GM23338 (cell line): Measurements from ENCODE around the gene NLK.

Experiments
- EZH2 ChIP-seq: fragments of 200-600 bp; sonication (generic); IDR thresholded peaks from one replicate; pipeline ENCODE4 v1.8.0; 2017; ENCODE audit warnings: antibody characterized with exemption, mild to moderate bottlenecking, low read depth; ENCODE audit not compliant: unreplicated experiment
- TF ChIP-seq, protein P1 (sequence below), 2 experiments: fragments of 200-600 bp in 1 of 2; sonication (generic) in 1 of 2; conservative IDR thresholded peaks; 2 replicates each; pipeline versions ENCODE4 v1.5.1 to v1.6.1; 2016 to 2017; ENCODE audit warnings: antibody characterized with exemption in 2 of 2, low read depth in 2 of 2, mild to moderate bottlenecking in 2 of 2, moderate library complexity in 1 of 2

DNA sequence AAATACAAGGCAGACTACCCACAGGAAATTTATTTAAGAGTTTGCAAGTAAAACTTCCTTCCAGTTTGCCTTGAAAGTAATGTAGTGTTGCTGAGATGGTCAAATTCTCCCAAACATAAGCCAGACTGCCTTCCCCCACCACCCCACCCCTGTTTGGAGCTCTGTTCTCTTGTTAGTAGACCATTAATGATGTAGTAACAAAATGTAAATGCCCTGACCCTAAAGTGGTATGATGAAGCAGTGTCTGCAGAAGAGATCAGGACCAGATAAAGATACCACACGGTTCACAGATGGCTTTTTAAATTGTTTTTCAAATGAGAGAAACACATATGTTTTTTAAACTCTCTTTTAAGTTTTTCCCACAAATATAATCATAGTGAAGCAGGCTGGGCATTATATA is 140.1 kb downstream of the NLK start:
- TF ChIP-seq EZH2, result no peak
- TF ChIP-seq, protein P1, sequence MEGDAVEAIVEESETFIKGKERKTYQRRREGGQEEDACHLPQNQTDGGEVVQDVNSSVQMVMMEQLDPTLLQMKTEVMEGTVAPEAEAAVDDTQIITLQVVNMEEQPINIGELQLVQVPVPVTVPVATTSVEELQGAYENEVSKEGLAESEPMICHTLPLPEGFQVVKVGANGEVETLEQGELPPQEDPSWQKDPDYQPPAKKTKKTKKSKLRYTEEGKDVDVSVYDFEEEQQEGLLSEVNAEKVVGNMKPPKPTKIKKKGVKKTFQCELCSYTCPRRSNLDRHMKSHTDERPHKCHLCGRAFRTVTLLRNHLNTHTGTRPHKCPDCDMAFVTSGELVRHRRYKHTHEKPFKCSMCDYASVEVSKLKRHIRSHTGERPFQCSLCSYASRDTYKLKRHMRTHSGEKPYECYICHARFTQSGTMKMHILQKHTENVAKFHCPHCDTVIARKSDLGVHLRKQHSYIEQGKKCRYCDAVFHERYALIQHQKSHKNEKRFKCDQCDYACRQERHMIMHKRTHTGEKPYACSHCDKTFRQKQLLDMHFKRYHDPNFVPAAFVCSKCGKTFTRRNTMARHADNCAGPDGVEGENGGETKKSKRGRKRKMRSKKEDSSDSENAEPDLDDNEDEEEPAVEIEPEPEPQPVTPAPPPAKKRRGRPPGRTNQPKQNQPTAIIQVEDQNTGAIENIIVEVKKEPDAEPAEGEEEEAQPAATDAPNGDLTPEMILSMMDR (conservative IDR thresholded peaks at IDR 0.05; ENCODE audit: low read depth in 2 of 2), result no peak
